NCI-H187 (cell line): ENCODE results near the gene PPP1R17.

ENCODE experiments used
- DNase-seq, 2 experiments: peaks; one replicate each; lab custom pipeline; 2025; lab: John Stamatoyannopoulos, UW

Gene PPP1R17

DNA sequence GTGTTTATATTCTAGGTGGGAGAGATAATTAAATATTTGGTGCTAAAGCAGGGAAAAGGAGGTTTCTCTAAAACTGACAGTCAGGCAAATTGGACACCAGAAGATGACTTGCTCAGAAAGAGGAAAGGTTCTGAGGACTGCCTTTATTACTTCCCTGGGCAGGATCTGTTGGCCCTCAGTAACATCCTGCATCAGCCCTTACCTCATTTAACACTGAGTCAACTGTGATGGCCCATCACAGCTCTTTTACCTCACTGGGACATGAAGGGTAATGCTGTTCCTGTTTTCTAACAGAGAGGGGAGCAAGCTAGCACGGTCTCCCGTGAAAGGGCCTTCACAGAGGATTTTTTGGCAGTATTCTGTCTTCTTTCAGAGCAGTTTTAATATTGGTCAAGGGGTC is 12.0 kb downstream of the PPP1R17 start:
- DNase-seq: no peak

DNA sequence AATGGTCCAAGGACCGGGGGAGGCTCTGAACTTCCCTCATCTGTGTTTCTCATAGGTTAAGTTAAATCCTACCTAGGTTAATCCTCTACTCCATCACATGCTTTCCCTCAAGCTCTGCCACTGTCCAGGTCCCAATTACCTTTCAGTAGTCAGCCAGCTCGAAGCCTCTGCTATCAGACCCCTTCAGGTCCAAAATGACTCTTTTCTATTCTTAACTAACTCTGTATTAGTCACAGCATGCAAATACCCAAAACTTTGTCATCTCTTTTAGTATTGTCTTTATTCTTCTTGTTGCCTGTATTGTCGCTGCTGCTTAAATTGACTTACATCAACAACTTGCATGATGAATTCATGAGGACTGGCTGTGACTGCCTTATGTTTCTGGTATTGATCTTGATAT is 15.3 kb downstream of the PPP1R17 start:
- no peak for DNase-seq

DNA sequence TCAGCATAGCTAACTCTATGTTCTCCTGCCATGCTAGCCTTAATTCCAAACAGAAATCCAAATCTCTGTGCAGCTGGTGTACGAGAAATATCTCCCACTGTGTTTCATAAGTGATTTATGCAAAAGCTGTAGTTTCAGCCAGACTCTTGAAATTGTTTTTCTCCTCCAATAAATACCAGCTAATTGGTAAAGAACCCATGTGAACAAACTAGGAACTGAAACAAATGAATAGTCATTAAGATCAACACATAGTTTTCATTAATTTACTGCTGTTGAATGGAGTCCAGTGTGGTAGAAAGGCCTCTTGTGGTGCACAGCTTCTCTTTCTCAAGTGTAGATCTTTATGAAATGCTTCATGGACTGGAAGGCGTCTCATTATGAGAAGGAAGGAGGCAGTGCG is 18.4 kb downstream of the PPP1R17 start:
- no peak for DNase-seq

DNA sequence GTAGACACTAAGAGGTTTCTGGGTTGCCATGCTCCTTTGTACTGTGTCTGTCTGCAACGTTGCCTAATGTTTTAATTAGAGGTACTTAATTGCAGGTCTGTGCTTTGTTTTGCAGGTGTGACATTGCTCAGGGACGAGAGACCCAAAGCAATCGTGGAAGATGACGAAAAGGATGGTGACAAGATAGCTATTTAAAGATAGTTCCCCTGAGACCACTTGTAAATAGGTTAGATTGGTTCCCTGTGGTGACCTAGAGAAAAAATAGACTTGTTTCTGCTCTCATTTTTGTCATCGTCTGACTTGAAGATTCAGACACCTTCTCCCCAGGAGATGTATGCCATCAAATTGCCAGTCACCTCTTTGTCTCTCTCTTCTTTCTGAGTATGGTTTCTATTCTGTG is 20.1 kb downstream of the PPP1R17 start:
- no peak for DNase-seq

DNA sequence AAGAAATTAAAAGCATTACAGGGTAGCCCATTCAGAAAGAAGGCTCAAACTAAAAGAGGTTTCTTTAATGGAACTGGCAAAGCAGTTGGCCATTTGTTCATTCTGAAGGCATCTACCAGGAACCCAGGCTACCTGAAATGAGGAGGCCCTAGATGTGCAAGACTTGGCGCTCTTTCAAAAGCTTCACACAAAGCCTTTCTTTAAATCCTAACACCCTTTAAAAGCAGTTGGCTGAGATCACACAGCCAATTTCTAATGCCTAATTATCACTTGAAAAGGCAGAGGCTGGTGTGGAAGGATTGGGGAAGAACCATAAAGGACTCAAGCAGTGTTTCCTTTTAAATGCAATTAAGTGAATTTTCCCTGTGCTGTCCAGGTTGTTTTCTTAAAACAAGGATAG is 23.2 kb downstream of the PPP1R17 start:
- no peak for DNase-seq

DNA sequence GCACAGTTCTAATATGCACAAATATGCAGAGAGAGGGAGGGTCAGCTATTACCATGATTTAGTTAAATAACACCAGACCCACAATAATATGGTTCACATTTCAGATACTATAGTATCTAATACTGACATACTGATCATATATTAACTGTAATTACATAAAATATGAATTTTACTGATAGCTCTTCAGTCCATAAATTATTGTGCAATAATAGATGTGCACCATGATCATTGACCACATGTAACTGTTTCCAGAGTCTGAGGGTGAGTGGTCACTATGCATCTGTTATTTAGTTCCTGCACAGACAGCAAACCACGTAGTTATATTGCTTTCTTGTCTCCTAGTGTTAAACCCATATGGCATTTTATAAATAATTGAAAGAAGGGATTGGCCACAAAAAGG is 29.3 kb downstream of the PPP1R17 start:
- DNase-seq: no peak

DNA sequence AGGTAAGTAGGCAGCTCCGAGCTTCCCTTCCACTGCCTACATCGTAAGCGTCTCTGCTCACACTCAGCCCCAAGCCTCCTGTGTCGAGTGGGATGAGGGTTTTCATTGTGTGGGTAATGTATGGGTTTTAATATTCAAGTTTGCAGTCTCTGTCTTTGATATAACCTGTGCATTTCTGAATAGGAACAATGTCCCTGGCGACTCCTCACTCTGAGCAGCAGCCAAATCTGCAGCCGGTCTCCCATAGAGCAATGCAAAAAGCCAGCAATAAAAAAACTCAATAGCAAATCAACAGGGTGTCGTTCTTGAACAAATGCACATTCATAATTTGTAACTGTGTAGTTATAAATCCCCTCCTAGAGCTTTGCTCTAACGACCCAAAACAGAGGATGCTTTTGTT is 33.4 kb downstream of the PPP1R17 start:
- DNase-seq: no peak

DNA sequence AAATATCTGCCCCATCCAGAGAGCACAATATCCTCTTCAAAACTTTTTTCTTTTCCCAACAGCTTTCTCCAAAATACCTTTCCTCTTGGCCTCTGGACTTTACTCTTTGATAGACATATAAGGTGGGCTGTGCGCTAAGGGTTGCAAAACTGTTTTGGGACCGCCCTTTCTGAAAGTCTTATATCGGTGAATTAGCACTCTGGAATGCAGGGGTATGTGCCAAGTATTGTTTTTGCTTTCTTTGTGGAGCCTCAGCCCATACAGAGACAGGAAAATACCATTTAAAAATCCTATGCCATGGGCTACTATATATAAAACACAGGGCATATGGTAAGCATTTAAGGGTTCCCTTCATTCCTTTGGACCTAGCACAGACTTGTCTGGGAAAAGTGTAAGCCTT is 37.7 kb downstream of the PPP1R17 start:
- no peak for DNase-seq

DNA sequence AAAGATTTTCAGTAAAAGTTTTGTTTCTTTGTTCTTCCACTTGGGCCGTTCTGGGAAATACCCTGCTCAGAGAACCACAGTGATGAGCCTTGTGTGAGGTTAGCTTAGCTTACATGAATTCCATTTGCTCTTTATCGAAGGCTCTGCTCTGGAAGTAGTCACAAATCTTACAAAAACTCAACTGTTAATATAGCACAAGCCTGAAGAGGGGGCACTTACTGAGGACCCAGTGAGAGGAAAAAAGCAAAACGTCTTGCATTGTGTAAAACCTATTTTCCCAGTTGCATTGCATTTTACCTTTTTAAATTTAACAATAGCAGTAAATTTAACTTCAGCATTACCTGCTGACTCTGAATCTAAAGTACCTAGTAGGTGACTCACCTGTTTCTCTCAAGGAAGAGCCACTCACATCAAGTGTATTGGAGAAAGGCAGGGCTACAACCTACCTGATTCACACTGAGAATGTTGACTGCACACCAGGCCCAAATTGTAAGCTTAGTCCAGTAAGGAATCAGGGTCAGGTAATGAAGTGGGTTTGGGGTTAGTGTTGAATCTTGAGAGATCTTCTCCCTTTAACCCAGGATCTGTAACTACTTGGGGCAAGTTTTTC is 42.3 kb downstream of the PPP1R17 start:
- DNase-seq: no peak

DNA sequence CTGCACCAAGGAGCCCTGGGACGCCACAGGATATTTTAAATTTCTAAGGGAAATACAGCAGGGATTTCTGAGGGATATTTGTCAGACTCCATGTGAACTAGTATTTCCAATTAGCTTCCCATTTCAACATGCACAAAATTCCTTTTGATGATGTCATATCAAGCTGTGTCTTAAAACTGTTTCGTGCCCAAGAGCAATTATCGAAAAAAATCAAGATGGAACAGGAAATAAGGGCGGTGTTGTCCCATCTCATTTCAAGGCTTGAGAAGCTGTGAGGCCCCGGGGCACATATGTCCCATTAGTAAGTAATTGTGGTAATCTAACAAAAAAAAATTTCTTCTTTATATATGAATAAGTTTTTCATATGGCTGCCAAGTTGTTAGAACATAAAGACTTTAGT is 47.4 kb downstream of the PPP1R17 start:
- DNase-seq: no peak

DNA sequence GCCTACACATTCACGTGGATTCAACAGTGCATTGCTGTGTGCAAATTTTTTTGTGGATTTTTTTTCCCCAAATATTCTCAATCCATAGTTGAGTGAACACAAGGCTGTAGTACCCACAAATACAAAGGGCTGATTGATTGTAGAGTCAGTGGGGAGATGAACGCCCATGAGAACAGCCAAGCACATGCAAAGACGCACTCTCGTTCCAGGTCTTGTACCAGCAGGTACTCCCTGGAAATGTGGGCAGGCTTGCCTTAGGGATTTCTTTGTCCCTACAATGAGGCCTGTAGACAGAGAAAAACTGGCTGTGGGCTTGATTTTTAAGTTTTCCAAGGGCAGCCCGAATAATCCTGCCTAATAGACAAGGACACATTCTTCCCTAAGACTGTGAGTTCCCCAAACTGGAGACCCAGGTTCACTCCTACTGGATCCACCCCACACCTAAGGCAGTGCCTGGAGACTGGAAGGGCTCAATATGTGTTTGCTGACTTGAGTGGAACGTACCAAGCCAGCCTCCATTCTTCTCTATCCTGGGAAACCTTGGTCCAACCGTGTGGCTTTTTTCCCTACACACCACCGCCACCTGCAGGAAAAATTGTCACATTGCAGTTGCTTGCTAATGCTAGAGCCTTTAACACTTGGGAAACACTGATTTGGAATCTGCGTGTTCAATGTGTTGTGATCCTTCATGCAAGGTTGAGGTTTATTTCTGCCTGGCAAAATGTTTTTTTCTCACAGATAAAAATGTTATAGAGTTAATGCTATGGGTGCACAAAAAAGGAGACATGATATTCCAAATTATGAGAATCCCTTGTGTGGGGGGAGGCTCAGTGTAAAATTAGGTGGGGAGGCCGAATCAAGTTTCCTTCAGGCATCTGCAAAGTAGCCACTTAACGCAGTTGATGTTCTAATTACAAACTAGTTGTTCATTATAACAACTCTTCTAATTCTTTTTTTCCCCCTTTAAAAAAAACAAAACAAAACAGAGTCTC is 49.3 kb downstream of the PPP1R17 start:
- peak; percentile 9 to 16 for DNase-seq

DNA sequence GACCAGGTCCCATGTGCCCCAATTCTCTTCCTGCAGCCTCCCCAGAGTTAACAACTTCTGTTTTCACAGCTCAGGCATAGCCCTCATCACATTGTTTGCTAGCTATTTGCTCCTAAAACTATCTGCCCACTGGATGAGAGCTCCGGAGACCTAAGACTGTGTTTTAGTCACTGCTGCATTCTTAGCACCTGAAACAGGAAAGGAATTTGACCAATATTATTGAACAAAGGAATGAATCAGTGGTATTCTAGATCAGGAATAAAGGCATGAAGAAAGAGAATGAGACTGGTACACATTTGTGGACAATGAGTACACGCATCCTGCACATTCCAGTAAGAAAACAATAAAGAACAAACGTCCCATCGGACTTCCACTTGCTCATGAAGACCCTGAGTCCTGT is 54.8 kb downstream of the PPP1R17 start:
- DNase-seq: no peak

DNA sequence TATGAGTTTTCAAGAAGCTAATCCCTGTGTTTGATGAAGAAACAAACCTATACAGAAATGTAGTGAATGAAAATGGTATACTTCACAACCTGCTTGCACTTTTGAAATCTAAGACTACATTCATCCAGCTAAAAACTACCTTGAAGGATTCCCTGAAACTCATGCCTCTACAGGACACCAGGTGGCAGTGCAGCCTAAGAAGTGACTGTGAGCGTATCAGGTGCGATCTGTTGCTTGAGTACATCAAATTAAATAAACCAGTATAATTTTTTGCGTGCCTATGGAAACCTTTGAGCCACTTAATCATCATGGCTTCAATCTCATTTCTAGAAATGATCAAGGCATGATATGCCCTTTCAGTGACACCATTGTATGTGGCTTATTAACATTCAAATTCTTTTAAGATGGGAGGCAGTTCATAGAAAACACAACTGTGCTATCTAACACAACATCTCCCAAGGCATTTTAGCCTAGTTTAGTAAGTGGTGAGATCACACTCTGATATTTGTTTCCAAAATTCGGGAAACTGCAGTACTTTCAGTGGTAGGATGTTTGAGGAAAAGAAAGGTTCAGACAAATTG is 57.4 kb downstream of the PPP1R17 start:
- DNase-seq: peak; percentile 11 to 20

DNA sequence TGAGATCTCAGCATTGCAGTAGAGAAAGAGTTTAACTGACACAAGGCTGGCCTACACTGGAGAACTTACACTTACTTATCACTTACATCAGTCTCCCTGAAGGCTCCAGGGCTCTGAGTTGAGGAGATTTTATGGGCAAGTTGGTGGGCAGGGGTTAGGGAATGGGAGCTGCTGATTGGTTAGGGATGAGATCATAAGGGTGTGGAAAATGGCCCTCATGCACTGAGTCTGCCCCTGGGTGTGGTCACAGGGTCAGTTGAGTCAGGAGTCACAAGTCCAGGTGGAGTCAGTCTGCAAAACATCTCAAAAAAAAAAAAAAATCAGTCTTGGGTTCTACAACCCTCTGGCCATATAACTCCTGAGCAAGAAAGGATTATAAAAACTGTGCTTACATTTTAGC is 60.5 kb downstream of the PPP1R17 start:
- no peak for DNase-seq

DNA sequence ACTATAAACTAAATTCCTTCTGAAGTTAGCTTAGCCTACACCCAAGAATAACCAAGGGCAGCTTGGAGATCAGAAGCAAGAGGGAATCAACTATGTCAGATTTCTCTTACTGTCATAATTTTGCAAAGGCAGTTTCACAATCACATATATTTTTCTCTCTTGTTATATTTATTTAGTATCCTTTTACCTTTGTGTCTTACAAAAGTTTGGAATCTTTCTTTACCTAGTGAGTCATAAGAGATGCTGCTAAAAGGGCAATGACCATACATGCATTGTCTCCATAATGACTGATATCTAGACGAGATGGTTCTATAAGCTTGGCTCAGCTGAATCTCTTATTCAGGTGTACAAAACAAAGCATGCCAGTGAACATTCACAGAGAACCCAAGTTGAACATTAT is 61.1 kb downstream of the PPP1R17 start:
- DNase-seq: no peak

DNA sequence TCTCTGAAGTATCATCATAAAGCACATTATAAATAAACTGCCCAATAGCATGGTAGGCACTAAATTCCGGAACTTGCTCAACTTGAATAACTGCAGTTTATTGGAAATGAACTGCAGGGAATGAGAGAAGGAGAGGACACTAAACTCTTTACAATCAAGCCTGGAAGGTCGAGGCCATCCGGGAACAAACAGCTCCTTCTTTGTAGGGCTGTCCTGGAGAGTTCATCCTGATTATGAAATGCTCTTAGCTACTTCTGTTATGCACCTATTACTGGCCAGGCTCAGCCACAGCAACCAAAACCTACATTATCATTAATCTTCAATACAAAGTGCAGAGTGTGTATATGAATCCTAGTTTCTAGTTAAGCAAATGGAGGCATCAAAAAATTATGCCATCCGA is 64.7 kb downstream of the PPP1R17 start:
- DNase-seq: no peak
